ENCODE measurements around the gene PRKAR1A. TPM values are rescaled to one million over a fixed set of nuclear protein-coding genes. Genes with fewer than 3 reads are reported as not detected.

Gene PRKAR1A
- total RNA-seq, 5 donors from 2014 or later (not counting 1 experiment from before 2014, with no cell fraction given) = 128 to 175 (median 162) TPM

DNA sequence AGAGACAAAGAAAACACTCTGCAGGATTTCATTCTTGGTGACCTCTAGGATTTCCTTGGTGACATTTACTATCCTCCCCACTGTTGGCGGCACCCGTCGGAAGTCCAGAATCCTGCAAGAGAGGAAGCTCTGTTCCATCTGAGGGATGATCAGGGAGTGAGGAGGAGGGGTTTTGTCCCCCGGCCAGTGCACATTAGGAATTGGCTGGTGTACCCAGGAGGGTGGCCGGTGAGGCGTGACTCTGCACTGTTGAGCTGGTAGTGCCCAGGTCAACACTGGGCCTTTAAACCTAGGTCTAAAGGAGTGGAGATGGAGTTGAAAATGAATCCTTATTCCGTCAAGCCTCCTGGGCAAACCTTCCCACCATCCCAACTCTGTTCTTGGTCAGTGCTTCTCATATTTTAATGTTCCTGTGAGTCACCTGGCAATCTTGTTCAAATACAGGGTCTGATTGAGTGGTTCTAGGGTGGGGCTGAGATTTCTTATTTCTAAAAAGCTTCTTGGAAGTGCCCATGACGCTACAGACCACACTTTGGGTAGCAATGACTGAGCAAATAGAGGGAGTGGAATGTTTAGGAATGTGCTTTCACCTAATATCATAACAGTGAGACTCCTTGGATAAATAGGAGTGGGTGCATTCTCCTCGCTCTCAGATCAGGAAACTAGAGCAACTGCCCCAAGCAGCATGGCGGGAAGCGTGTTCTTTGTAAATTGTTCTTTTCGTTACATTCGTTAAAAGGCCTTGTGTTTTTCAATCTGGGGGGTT, 30.7 kb downstream of the PRKAR1A start:
- Mint-ChIP-seq H3K27ac (no peak overlapping the region), H3K27me3 (no peaks in the 10 kb centered on the region), H3K36me3 (peaks cover 38% of the 10 kb centered on the region), H3K4me3 (no peak overlapping the region), H3K9me3 (peaks cover 0 to 3% (median 2%) of the 10 kb centered on the region in 3 donors), H3K4me1 (peaks cover 0 to 6% (median 4%) of the 10 kb centered on the region in 3 donors)
- peaks cover 0 to 7% of the 10 kb centered on the region in 2 donors for H3K36me3 ChIP-seq (ENCODE audit: control insufficient read depth in 2 of 2, extremely low read depth in 1 of 2, insufficient read depth in 1 of 2, low read length in 1 of 2)
- ATAC-seq (replicated peaks in 1 of 4) = no peak
- no peak overlapping the region for H3K27ac ChIP-seq (ENCODE audit: low read length)
- H3K9me3 ChIP-seq = no peaks in the 10 kb centered on the region
- H3K4me1 ChIP-seq (ENCODE audit: control insufficient read depth in 1 of 2, extremely low read depth in 1 of 2, insufficient read depth in 2 of 2, low read length in 2 of 2) = no peaks in the 10 kb centered on the region
- WGBS (ENCODE audit: insufficient coverage) = 96% methylated on average over 7 of the region's 13 CpGs
- DNase-seq = no peak
- no peaks in the 10 kb centered on the region for H3K27me3 ChIP-seq (replicated peaks in 1 of 2; ENCODE audit: control insufficient read depth in 2 of 2, extremely low read depth in 1 of 2, insufficient read depth in 2 of 2, low read length in 1 of 2)
- H3K4me3 ChIP-seq (ENCODE audit: control insufficient read depth in 1 of 2, extremely low read depth in 1 of 2, low read length in 1 of 2) = no peak overlapping the region
- CTCF ChIA-PET = no interaction called here
- POLR2A ChIA-PET = no interaction called here

DNA sequence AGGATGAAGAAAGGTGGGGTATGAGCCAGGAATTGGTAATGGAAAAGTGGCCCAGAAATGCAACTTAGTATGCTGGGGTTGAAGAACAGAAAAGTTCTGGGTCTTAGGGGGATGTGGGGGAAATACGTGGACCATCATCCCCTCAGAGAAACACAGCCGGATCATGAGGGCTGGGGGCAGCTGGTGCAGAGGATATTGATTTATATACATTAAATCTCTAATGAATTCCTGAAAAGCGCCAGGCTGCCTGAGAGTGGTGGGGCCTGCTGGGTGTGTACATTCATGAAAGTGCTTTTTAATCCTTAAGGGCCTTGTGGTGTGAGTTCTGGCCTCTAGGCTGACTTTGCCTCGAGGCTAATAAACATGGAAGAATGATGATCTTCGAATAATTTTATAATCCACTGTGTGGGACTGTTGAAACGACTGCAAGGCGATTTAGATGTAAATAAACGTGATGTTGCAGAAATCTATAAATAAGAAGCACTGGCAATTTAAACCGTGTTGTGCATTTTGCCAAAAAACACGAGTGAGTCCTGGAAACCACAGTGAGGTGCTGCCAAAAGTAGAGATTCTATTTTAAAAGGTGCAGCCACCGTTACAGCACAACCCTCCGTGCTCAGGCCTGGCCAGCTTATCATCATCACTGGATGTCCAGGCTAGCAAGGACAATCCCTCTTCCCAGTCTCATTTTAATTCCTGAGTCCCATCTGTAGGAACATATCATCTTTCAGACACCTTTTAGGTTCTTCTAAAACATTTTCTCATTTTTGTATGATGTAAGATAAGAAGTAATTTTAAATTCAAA, 32.1 kb downstream of the PRKAR1A start:
- Histone ChIP-seq H3K9me3 (no peaks in the 10 kb centered on the region), H3K4me1 (ENCODE audit: control insufficient read depth in 1 of 2, extremely low read depth in 1 of 2, insufficient read depth in 2 of 2, low read length in 2 of 2) (no peaks in the 10 kb centered on the region), H3K4me3 (ENCODE audit: control insufficient read depth in 1 of 2, extremely low read depth in 1 of 2, low read length in 1 of 2) (no peak overlapping the region), H3K27ac (ENCODE audit: low read length) (no peak overlapping the region), H3K36me3 (ENCODE audit: control insufficient read depth in 2 of 2, extremely low read depth in 1 of 2, insufficient read depth in 1 of 2, low read length in 1 of 2) (peaks cover 0 to 7% of the 10 kb centered on the region in 2 donors), H3K27me3 (replicated peaks in 1 of 2; ENCODE audit: control insufficient read depth in 2 of 2, extremely low read depth in 1 of 2, insufficient read depth in 2 of 2, low read length in 1 of 2) (no peaks in the 10 kb centered on the region)
- Mint-ChIP-seq H3K27ac (no peak overlapping the region), H3K9me3 (peaks cover 0 to 3% (median 2%) of the 10 kb centered on the region in 3 donors), H3K4me1 (peaks cover 0 to 6% (median 1%) of the 10 kb centered on the region in 3 donors), H3K36me3 (peaks cover 31% of the 10 kb centered on the region), H3K4me3 (no peak overlapping the region), H3K27me3 (no peaks in the 10 kb centered on the region)
- ChIA-PET POLR2A (no interaction called here), CTCF (no interaction called here)
- ATAC-seq (replicated peaks in 1 of 4) (no peak), DNase-seq (no peak)
- 85% methylated on average over 8 of the region's 12 CpGs for WGBS (ENCODE audit: insufficient coverage)

DNA sequence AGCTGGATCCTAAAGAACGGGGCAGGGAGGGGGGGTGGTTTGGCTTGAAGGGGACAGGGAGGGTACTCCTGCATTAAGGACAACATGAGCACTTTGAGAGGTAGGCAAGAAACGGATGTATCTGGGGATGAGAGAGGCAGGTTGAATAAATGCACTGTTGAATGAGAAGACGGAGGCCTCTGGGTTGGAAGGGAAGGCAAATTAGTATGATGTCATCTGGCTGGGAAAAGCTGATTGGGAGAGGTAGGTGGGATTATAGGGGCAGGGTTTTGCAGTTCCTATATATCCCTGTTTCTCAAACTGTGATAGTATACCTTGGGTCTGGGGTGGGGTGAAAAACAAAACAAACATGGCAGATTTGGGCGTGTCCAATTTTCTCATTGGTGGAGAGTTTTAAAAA, 44.3 kb downstream of the PRKAR1A start:
- Mint-ChIP-seq H3K36me3 (no peaks in the 10 kb centered on the region), H3K4me3 (no peak overlapping the region), H3K9me3 (no peaks in the 10 kb centered on the region), H3K4me1 (no peaks in the 10 kb centered on the region), H3K27me3 (no peaks in the 10 kb centered on the region), H3K27ac (no peak overlapping the region)
- Histone ChIP-seq H3K4me3 (ENCODE audit: control insufficient read depth in 1 of 2, extremely low read depth in 1 of 2, low read length in 1 of 2) (no peak overlapping the region), H3K4me1 (ENCODE audit: control insufficient read depth in 1 of 2, extremely low read depth in 1 of 2, insufficient read depth in 2 of 2, low read length in 2 of 2) (no peaks in the 10 kb centered on the region), H3K9me3 (no peaks in the 10 kb centered on the region), H3K27ac (ENCODE audit: low read length) (no peak overlapping the region), H3K27me3 (replicated peaks in 1 of 2; ENCODE audit: control insufficient read depth in 2 of 2, extremely low read depth in 1 of 2, insufficient read depth in 2 of 2, low read length in 1 of 2) (peaks cover 0 to 6% of the 10 kb centered on the region in 2 experiments), H3K36me3 (ENCODE audit: control insufficient read depth in 2 of 2, extremely low read depth in 1 of 2, insufficient read depth in 1 of 2, low read length in 1 of 2) (no peaks in the 10 kb centered on the region)
- no peak for DNase-seq
- 87% methylated on average over 3 of the region's 4 CpGs for WGBS (ENCODE audit: insufficient coverage)
- POLR2A ChIA-PET = no interaction called here
- CTCF ChIA-PET = no interaction called here
- ATAC-seq (replicated peaks in 1 of 4) = no peak

DNA sequence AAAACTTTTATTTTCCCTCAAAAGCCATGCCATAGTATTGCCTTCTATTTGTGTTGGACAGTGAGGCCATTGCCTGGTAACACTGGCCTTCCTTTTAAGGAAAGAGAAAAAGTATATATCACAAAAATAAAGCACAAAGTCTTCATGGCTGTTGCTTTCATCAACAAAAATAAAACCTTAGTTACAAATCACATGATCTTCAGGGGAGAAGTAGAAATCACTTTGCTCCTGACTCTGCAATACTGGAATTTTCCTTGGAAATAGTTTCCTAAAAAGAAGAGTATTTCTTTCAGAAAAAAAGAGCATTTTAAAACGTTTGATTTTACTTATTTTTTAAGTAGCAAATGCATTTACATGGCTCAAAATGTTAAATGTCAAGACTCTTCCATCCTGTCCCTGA, 47.1 kb downstream of the PRKAR1A start:
- DNase-seq (no peak), ATAC-seq (replicated peaks in 1 of 4) (no peak)
- Histone ChIP-seq H3K27ac (ENCODE audit: low read length) (no peak overlapping the region), H3K27me3 (replicated peaks in 1 of 2; ENCODE audit: control insufficient read depth in 2 of 2, extremely low read depth in 1 of 2, insufficient read depth in 2 of 2, low read length in 1 of 2) (peaks cover 0 to 3% of the 10 kb centered on the region in 2 experiments), H3K4me1 (ENCODE audit: control insufficient read depth in 1 of 2, extremely low read depth in 1 of 2, insufficient read depth in 2 of 2, low read length in 2 of 2) (no peaks in the 10 kb centered on the region), H3K4me3 (ENCODE audit: control insufficient read depth in 1 of 2, extremely low read depth in 1 of 2, low read length in 1 of 2) (no peak overlapping the region), H3K36me3 (ENCODE audit: control insufficient read depth in 2 of 2, extremely low read depth in 1 of 2, insufficient read depth in 1 of 2, low read length in 1 of 2) (no peaks in the 10 kb centered on the region), H3K9me3 (no peaks in the 10 kb centered on the region)
- no CpG with 5 or more reads among the region's 1 CpG for WGBS (ENCODE audit: insufficient coverage)
- H3K9me3 Mint-ChIP-seq = no peaks in the 10 kb centered on the region
- no peaks in the 10 kb centered on the region for H3K36me3 Mint-ChIP-seq
- CTCF ChIA-PET = no interaction called here
- H3K4me3 Mint-ChIP-seq = no peak overlapping the region
- H3K27me3 Mint-ChIP-seq = no peaks in the 10 kb centered on the region
- no peaks in the 10 kb centered on the region for H3K4me1 Mint-ChIP-seq
- POLR2A ChIA-PET = no interaction called here
- H3K27ac Mint-ChIP-seq = no peak overlapping the region

DNA sequence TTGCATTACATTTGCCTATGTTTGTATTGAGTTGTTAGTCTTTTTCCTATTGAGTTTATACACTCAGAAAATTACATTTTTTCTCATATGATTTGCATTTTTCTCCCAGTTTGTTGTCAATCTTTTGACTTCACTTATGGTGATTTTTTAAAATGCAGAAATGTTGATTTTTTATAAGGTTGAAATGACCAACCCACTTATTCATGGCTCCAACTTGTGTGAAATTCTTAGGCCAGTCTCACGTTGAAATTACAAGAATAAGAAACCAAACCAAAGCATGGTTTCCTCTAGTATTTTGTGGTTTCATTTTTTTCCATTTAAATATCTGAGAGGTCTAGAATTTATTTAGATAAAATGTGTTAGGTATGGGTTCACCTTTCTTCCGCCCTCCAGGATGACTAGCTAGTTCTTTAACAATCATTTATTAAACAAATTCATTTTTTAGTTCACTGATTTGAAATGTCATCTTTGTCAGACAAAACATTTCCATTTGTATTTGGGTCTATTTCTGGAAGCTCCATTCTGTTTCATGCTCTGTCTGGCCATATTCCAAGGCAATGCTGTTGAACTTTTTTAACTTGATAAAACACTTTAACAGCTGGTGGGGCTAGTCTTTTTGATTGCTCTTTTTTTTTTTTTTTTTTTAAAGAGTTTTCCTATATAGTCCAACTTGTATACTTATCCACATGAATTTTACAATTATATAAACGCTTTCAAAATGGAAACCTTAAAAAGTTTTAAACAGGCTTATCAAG, 48.9 kb downstream of the PRKAR1A start:
- ChIA-PET CTCF (interaction anchor here in 1 of 2 donors (0.5 kb wide), 1 partner anchor 233 kb away, joined by 3 read pairs; no protein-coding TSS in a partner anchor), POLR2A (no interaction called here)
- no peaks in the 10 kb centered on the region for H3K36me3 Mint-ChIP-seq
- no peak for ATAC-seq (replicated peaks in 1 of 4)
- Histone ChIP-seq H3K4me1 (ENCODE audit: control insufficient read depth in 1 of 2, extremely low read depth in 1 of 2, insufficient read depth in 2 of 2, low read length in 2 of 2) (no peaks in the 10 kb centered on the region), H3K4me3 (ENCODE audit: control insufficient read depth in 1 of 2, extremely low read depth in 1 of 2, low read length in 1 of 2) (no peak overlapping the region), H3K27me3 (replicated peaks in 1 of 2; ENCODE audit: control insufficient read depth in 2 of 2, extremely low read depth in 1 of 2, insufficient read depth in 2 of 2, low read length in 1 of 2) (peaks cover 0 to 4% of the 10 kb centered on the region in 2 experiments), H3K36me3 (ENCODE audit: control insufficient read depth in 2 of 2, extremely low read depth in 1 of 2, insufficient read depth in 1 of 2, low read length in 1 of 2) (no peaks in the 10 kb centered on the region), H3K27ac (ENCODE audit: low read length) (no peak overlapping the region), H3K9me3 (no peaks in the 10 kb centered on the region)
- no CpG with 5 or more reads among the region's 3 CpGs for WGBS (ENCODE audit: insufficient coverage)
- H3K27ac Mint-ChIP-seq = no peak overlapping the region
- H3K4me1 Mint-ChIP-seq = no peaks in the 10 kb centered on the region
- H3K4me3 Mint-ChIP-seq = no peak overlapping the region
- DNase-seq = no peak
- H3K27me3 Mint-ChIP-seq = peaks cover 4 to 6% of the 10 kb centered on the region in 2 donors
- H3K9me3 Mint-ChIP-seq = no peaks in the 10 kb centered on the region

DNA sequence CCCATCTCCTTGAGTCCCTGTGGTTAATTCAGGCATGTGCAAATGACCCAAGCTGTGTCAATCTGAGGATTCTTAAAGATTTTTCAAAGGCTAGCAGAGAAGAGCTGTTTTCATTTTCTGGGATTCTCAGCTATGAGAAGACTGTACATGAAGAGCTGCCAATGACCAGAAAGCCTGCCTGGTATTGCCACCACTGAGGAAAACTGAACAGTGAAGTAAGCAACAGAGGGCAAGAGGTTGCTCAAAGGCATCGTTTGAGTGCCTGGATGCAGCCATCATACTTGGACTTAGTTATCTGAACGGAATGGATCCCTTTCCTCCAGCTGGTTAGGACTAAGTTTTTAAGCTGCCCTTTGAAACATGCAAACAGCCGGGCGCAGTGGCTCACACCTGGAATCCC, 50.5 kb downstream of the PRKAR1A start:
- H3K4me3 Mint-ChIP-seq = no peak overlapping the region

More for the DNA sequence above, 50.5 kb downstream of the PRKAR1A start:
- WGBS (ENCODE audit: insufficient coverage) = 86% methylated on average over 2 of the region's 4 CpGs
- Histone ChIP-seq H3K4me1 (ENCODE audit: control insufficient read depth in 1 of 2, extremely low read depth in 1 of 2, insufficient read depth in 2 of 2, low read length in 2 of 2) (no peaks in the 10 kb centered on the region), H3K27me3 (replicated peaks in 1 of 2; ENCODE audit: control insufficient read depth in 2 of 2, extremely low read depth in 1 of 2, insufficient read depth in 2 of 2, low read length in 1 of 2) (peaks cover 0 to 4% of the 10 kb centered on the region in 2 experiments), H3K4me3 (ENCODE audit: control insufficient read depth in 1 of 2, extremely low read depth in 1 of 2, low read length in 1 of 2) (no peak overlapping the region), H3K36me3 (ENCODE audit: control insufficient read depth in 2 of 2, extremely low read depth in 1 of 2, insufficient read depth in 1 of 2, low read length in 1 of 2) (no peaks in the 10 kb centered on the region), H3K27ac (ENCODE audit: low read length) (no peak overlapping the region), H3K9me3 (no peaks in the 10 kb centered on the region)
- H3K27ac Mint-ChIP-seq = no peak overlapping the region
- no peaks in the 10 kb centered on the region for H3K9me3 Mint-ChIP-seq
- ChIA-PET CTCF (interaction anchor here in 1 of 2 donors (0.6 kb wide), 1 partner anchor 189 kb away, joined by 3 read pairs; no protein-coding TSS in a partner anchor), POLR2A (interaction anchor here in 1 of 2 donors (0.7 kb wide), 1 partner anchor 875 kb away, joined by 4 read pairs; no protein-coding TSS in a partner anchor)
- H3K27me3 Mint-ChIP-seq = peaks cover 4 to 6% of the 10 kb centered on the region in 2 donors
- H3K4me1 Mint-ChIP-seq = no peaks in the 10 kb centered on the region
- ATAC-seq (replicated peaks in 1 of 4) (no peak), DNase-seq (no peak)
- no peaks in the 10 kb centered on the region for H3K36me3 Mint-ChIP-seq

Measured in T-cell (primary cell).